ENCODE data around the gene C10orf105. TPM values are rescaled to one million over a fixed set of nuclear protein-coding genes. Genes with fewer than 3 reads are reported as not detected.

Gene C10orf105
- total RNA-seq, 1 donor from 2014 or later = 0.53 TPM

GRCh38 chr10:71692598-71693306 is 26.8 kb downstream of the C10orf105 start:
- DNase-seq (ENCODE audit: low spot score) (no peak), ATAC-seq (no peak)
- intact Hi-C loops (cut with DNase I) = no loop called here

- no peak for DNase-seq (ENCODE audit: low spot score)
- no peak for ATAC-seq
- intact Hi-C loops (cut with DNase I) = no loop called here
Measured at GRCh38 chr10:71691405-71691804, 28.2 kb downstream of the C10orf105 start.

DNA sequence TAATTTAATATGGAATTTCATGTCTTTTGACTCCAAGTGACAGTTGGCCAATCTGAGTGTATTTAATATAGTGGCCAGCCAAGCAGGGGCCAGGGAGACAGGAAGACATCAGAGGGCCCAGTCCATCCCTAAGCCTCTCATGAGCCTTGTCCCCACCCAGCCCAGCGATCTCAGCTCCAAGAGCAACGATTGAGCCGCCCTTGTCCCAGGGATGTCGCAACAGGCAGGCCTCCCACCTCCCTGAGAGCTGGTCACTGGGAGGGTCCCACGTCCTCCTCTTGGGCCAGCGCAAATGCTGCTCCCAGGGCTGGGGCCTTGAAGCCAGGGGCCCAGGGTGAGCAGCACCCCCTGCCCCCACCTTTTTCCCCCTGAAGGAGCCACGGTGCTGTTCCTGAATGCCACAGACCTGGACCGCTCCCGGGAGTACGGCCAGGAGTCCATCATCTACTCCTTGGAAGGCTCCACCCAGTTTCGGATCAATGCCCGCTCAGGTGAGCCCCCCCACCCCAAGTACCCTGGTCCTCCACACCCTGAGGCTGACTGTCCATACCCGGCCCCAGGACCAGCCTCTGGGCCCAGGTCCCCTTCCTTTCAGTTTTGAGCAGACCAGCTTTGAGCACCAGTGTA is 29.4 kb downstream of the C10orf105 start:
- no peak for ATAC-seq
- DNase-seq (ENCODE audit: low spot score) = no peak
- intact Hi-C loops (cut with DNase I) = no loop called here

DNA sequence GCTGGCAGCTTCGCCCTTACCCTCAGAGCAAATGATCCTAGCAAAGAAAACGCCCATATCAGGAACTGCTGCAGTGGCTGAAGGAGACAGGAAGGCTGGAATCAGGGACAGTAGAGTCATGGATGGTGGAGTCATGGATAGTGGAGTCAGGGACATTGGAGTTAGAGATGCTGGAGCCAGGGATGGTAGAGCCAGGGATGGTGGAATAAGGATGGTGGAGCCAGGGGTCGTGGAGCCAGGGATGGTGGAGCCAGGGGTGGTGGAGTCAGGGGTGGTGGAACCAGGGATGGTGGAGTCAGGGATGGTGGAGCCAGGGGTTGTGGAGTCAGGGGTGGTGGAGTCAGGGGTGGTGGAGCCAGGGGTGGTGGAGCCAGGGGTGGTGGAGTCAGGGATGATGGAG is 31.3 kb downstream of the C10orf105 start:
- intact Hi-C loops (cut with DNase I) = no loop called here
- ATAC-seq (no peak), DNase-seq (ENCODE audit: low spot score) (no peak)

DNA sequence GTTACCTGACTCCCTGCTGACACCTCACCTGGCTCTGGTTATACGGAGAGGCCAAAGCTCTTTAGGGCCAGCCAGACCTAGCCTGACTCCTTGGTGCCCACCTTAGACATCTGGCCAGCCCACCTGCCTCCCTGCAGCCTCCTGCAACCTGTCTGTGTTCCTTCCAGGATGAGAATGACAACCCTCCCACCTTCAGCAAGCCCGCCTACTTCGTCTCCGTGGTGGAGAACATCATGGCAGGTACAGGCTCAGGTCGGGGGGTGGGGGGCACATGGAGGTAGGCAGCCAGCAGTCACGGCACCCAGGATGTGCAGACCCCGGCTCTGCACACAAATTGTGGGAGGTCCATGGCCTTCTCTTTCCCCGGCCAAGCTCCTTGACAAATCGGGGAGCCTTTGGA is 32.1 kb downstream of the C10orf105 start:
- no peak for DNase-seq (ENCODE audit: low spot score)
- intact Hi-C loops (cut with DNase I) = no loop called here
- no peak for ATAC-seq

GRCh38 chr10:71687077-71687476 is 32.5 kb downstream of the C10orf105 start:
- ATAC-seq (no peak), DNase-seq (ENCODE audit: low spot score) (no peak)
- intact Hi-C loops (cut with DNase I) = no loop called here

- intact Hi-C loops (cut with DNase I) = no loop called here
- ATAC-seq (no peak), DNase-seq (ENCODE audit: low spot score) (no peak)
Measured at GRCh38 chr10:71685554-71686232, 33.9 kb downstream of the C10orf105 start.

- intact Hi-C loops (cut with DNase I) = no loop called here
Measured at GRCh38 chr10:71684356-71685173, 35.0 kb downstream of the C10orf105 start.

DNA sequence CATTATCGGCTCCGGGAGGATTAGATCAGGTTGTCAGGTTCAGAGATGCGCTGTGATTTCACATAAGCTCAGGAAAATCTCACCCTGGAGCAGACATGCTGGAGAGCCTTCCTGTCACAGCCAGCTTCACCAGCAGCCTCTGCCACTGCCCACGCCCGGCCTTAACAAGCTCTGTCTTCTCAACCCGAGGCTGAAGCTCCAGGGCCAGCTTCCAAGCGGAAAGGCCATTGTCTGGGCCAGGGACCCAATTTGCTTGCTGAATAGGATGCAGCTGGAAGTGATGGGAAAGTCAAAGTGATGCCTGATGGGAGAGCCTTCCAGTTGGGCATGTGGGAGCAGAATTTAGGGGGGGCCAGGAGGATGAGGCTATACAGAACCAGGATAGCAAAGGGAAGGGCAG is 36.3 kb downstream of the C10orf105 start:
- ATAC-seq (no peak), DNase-seq (ENCODE audit: low spot score) (no peak)
- intact Hi-C loops (cut with DNase I) = no loop called here

More at GRCh38 chr10:71684356-71685173, 35.0 kb downstream of the C10orf105 start:
- DNase-seq (ENCODE audit: low spot score) (no peak), ATAC-seq (no peak)

DNA sequence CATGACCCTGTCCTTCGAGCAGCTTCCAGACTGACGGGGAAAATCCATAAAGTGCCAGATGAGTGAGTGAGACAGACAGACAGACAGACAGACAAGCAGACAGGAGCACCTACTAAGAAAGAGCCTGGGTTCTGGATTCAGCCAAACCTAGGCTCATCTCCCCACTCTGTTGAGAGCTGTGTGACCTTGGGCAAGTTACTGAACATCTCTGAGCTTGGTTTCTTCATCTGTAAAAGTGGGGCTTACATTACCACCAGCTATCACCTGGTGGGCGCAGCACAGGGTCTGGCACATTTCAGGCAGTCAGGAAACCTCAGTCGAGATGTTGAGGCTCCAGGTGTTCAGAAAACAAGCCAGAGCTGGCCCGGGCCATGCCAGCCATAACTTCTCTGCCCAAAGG is 37.6 kb downstream of the C10orf105 start:
- DNase-seq (ENCODE audit: low spot score) = no peak
- ATAC-seq = no peak

GRCh38 chr10:71679425-71679824 is 40.2 kb downstream of the C10orf105 start:
- intact Hi-C loops (cut with DNase I) = no loop called here
- ATAC-seq = peak; percentile 32
- DNase-seq (ENCODE audit: low spot score) = no peak

More for the DNA sequence above, 37.6 kb downstream of the C10orf105 start:
- intact Hi-C loops (cut with DNase I) = no loop called here

- DNase-seq (ENCODE audit: low spot score) = no peak
- intact Hi-C loops (cut with DNase I) = no loop called here
Measured at GRCh38 chr10:71678057-71678805, 41.3 kb downstream of the C10orf105 start.

GRCh38 chr10:71677261-71677660 is 42.3 kb downstream of the C10orf105 start:
- intact Hi-C loops (cut with DNase I) = no loop called here
- ATAC-seq (no peak), DNase-seq (ENCODE audit: low spot score) (no peak)

More at GRCh38 chr10:71678057-71678805, 41.3 kb downstream of the C10orf105 start:
- no peak for ATAC-seq

- intact Hi-C loops (cut with DNase I) = no loop called here
- no peak for DNase-seq (ENCODE audit: low spot score)
Measured at GRCh38 chr10:71675295-71675970, 44.1 kb downstream of the C10orf105 start.

DNA sequence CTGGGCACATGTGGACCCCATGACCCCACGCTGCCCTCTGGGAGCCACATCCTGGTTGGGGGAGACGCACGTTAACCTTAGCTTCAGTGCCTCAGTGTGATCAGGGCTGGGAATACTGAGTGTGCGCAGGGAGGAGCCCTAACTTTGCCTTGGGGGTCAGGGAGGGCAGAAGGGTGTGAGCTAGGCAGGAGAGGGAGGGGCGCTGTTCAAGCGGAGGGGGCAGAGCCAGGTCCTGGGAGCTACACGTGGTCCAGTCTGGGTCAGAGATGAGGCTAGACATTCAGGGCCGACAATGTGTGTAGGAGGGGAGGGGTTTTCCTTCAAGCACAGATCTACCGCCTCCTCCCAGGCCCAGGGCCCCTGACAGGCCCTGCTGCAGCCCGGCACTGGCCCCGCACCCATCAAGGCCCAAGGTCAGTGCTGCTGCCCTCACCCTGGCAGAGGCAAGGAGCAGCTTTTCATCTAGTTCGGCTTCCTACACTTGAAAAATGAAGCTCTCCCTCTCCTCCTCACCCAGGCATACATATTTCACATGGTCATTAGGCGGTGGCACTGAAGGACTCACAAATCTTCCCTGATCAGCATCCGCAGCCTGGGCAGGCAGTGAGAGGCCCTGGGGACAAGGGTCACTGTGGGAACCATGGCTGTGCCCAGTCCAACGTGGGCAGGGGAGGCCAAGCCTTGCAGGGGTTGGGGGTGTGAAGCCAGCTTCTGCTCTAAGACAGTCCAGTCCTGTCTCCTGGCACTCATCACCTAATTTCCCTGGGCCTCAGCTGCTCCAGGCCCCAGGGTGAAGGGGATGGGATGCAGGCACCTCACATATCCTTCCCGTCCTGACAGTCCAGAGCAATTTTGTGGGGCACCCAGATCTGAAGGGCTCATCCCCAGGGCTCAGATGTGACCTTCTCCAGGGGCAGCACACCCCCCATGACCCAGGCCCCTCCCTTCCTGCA is 47.3 kb downstream of the C10orf105 start:
- ATAC-seq = peak; percentile 64
- intact Hi-C loops (cut with DNase I) = no loop called here
- DNase-seq (ENCODE audit: low spot score) = no peak

More at GRCh38 chr10:71675295-71675970, 44.1 kb downstream of the C10orf105 start:
- ATAC-seq = no peak

- intact Hi-C loops (cut with DNase I) = no loop called here
- DNase-seq (ENCODE audit: low spot score) (no peak), ATAC-seq (no peak)
Measured at GRCh38 chr10:71667387-71667752, 52.2 kb downstream of the C10orf105 start.
